Hepatocyte (in vitro differentiated cells): ENCODE measurements around the gene RBM47.
"Not testable (repeated sequence)": the region's sequence is repeated elsewhere in the genome, so short reads cannot be mapped to it uniquely, and the experiment has no call there.

Source experiments
- CTCF ChIP-seq: fragments of 200-600 bp; sonication (generic); IDR thresholded peaks from 2 replicates; pipeline ENCODE4 v1.5.1; 2016; ENCODE audit warnings: antibody characterized with exemption, mild to moderate bottlenecking; ENCODE audit not compliant: poor library complexity
- EZH2phosphoT487 ChIP-seq: fragments of 200-600 bp; sonication (generic); IDR thresholded peaks from one replicate; pipeline ENCODE4 v1.6.1; 2018; ENCODE audit warnings: antibody characterized with exemption, mild to moderate bottlenecking, low read depth, moderate library complexity; ENCODE audit not compliant: unreplicated experiment, severe bottlenecking

- TF ChIP-seq CTCF, EZH2phosphoT487: not testable (repeated sequence)
Measured at GRCh38 chr4:40628407-40628806, 1.3 kb downstream of the RBM47 start.
